ENCODE data around the gene CST5. TPM values are rescaled to one million over a fixed set of nuclear protein-coding genes. Genes with fewer than 3 reads are reported as not detected.
A peak's percentile ranks its signal among the peaks of the same experiment; 100 is the strongest.

The CST5 gene
- total RNA-seq, 4 donors from 2014 or later: 1.4 to 4.5 (median 3.7) TPM; not detected in 1

DNA sequence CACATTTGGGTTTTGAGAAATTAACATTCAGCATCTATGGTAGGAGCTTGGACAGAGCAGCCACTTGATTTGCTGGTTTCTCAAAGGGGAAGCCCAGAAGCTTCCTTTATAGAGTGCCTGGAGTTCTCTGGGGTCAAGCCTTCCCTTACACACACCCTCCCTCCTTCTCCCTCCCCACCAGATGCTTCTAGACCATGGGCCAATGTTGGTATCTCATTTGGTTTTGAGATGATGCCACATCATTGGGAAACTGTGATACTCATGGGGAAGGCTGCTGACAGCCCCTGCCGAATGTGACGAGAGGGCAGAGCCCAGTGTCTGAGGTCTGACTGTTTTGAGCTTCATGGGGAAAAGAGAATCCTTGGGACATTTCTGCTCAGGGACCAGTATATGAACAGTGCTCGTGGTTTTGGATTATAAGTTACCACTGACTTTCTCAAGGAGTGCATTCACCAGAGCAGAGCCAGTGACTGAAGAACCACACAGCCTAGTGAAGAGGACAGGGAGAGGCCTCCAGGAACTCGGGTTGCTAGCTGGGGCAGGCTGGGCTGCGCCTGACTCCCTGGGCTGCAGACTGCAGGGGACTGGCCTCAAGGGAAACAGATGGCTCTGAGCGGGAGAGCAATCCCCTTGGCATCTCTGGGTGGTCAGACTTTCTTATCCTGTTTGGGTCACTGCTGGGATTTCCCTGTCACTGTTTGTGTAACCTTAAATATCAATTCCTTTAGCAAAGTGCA lies 46.4 kb upstream of the CST5 start:
- no peak overlapping the region for H3K27ac ChIP-seq (replicated peaks in 1 of 4)
- WGBS: 81% methylated on average over 6 of the region's 6 CpGs
- H3K4me3 ChIP-seq: no peak overlapping the region
- intact Hi-C loops (cut with DNase I): no loop called here
- H3K36me3 ChIP-seq: no peaks in the 10 kb centered on the region
- TF ChIP-seq POLR2AphosphoS5 (IDR thresholded peaks at IDR 0.05): no peak
- no peaks in the 10 kb centered on the region for H3K27me3 ChIP-seq
- peak; percentile 85 for DNase-seq (ENCODE audit: extremely low spot score)
- no peaks in the 10 kb centered on the region for H3K9me3 ChIP-seq
- peaks cover 2 to 6% (median 4%) of the 10 kb centered on the region in 4 donors for H3K4me1 ChIP-seq

DNA sequence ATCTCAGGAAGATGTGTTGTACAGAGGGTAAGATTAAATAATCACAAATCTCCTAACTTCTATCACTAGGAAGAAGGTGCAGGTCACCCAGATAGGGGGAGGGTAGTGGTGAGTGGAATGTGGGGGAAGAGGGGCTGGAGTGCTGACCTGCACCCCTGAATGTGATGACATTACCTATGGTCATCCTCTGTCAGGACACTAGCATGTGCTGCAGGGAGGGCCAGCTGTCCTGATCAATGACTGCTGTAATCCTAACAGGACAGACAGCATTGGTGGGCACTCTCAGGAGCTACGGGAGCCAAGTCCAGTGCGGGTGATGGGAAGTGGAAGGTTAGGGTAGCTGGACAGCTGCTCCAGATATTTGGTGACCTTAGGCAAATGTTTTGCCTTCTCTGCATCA lies 45.2 kb upstream of the CST5 start:
- TF ChIP-seq POLR2AphosphoS5 (IDR thresholded peaks at IDR 0.05) (no peak), EP300 (IDR thresholded peaks at IDR 0.05) (no peak), POLR2A (IDR thresholded peaks at IDR 0.05; ENCODE audit: low read depth) (no peak)
- TF ChIP-seq, protein P1, sequence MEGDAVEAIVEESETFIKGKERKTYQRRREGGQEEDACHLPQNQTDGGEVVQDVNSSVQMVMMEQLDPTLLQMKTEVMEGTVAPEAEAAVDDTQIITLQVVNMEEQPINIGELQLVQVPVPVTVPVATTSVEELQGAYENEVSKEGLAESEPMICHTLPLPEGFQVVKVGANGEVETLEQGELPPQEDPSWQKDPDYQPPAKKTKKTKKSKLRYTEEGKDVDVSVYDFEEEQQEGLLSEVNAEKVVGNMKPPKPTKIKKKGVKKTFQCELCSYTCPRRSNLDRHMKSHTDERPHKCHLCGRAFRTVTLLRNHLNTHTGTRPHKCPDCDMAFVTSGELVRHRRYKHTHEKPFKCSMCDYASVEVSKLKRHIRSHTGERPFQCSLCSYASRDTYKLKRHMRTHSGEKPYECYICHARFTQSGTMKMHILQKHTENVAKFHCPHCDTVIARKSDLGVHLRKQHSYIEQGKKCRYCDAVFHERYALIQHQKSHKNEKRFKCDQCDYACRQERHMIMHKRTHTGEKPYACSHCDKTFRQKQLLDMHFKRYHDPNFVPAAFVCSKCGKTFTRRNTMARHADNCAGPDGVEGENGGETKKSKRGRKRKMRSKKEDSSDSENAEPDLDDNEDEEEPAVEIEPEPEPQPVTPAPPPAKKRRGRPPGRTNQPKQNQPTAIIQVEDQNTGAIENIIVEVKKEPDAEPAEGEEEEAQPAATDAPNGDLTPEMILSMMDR (IDR thresholded peaks at IDR 0.05): no peak
- Histone ChIP-seq H3K27ac (replicated peaks in 1 of 4) (no peak overlapping the region), H3K4me1 (peaks cover 6 to 18% (median 16%) of the 10 kb centered on the region in 4 donors), H3K9me3 (no peaks in the 10 kb centered on the region), H3K36me3 (no peaks in the 10 kb centered on the region), H3K27me3 (no peaks in the 10 kb centered on the region), H3K4me3 (no peak overlapping the region)
- peak; percentile 89 for DNase-seq (ENCODE audit: extremely low spot score)
- 87% methylated on average over 2 of the region's 2 CpGs for WGBS
- intact Hi-C loops (cut with DNase I): no loop called here

DNA sequence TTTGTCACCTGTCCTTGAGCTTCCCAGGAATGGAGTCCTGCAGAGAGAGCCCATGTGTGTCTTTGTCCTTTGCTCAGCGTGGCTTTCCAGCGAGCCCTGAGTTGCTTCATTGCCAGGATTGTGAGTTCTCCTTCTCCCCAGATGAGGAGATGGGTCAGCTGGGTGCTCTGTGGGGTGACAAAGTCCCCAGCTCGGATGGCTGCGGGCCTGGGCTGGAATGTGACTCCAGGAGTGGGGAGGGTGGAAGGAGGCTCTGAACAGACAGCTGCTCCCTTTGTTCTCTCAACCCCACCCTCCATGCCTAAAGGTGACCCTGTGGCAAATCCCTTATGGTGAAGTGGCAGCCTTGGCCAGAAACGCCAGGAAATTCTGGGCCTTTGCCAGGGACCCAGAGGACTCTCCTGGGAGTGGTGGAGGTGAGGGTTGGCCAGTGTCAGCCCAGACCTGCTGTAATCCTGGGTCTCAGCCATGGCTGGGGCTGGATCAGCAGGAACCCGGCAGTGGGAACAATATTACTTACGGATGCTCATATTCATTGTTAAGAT lies 44.4 kb upstream of the CST5 start:
- no peaks in the 10 kb centered on the region for H3K9me3 ChIP-seq
- no peaks in the 10 kb centered on the region for H3K36me3 ChIP-seq
- H3K4me1 ChIP-seq: peaks cover 6 to 23% (median 19%) of the 10 kb centered on the region in 4 donors
- no peaks in the 10 kb centered on the region for H3K27me3 ChIP-seq
- intact Hi-C loops (cut with DNase I): no loop called here
- TF ChIP-seq EP300 (IDR thresholded peaks at IDR 0.05) (no peak), POLR2AphosphoS5 (IDR thresholded peaks at IDR 0.05) (no peak), POLR2A (IDR thresholded peaks at IDR 0.05; ENCODE audit: low read depth) (no peak)
- TF ChIP-seq, protein P1 (IDR thresholded peaks at IDR 0.05): no peak
- no peak overlapping the region for H3K27ac ChIP-seq (replicated peaks in 1 of 4)
- peak; percentile 80 for DNase-seq (ENCODE audit: extremely low spot score)
- WGBS: 83% methylated on average over 7 of the region's 7 CpGs
- H3K4me3 ChIP-seq: no peak overlapping the region

DNA sequence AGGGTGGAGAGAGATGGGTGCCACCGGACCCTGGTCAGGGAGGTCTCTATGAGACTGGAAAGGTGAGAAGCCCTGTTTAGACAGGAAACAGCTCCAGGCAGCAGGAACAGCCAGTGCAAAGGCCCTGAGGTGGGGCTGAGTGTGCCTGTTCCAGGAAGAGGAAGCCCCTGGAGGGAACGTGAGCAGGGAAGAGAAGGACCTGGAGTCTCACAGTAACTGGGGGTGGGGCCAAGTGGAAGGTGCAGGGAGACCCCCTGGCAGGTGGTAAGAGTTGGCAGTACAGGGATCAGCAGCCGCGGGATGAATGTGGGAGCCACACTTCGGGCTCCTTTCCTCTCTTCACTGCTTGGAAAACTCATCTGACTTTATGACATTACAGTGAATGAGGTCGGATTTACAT lies 43.8 kb upstream of the CST5 start:
- peak; percentile 62 for DNase-seq (ENCODE audit: extremely low spot score)
- intact Hi-C loops (cut with DNase I): no loop called here
- Histone ChIP-seq H3K27ac (replicated peaks in 1 of 4) (no peak overlapping the region), H3K4me3 (no peak overlapping the region), H3K4me1 (peaks cover 6 to 23% (median 19%) of the 10 kb centered on the region in 4 donors), H3K27me3 (no peaks in the 10 kb centered on the region), H3K36me3 (no peaks in the 10 kb centered on the region), H3K9me3 (no peaks in the 10 kb centered on the region)
- TF ChIP-seq EP300 (IDR thresholded peaks at IDR 0.05) (no peak), POLR2AphosphoS5 (IDR thresholded peaks at IDR 0.05) (no peak), POLR2A (IDR thresholded peaks at IDR 0.05; ENCODE audit: low read depth) (no peak)
- TF ChIP-seq, protein P1 (IDR thresholded peaks at IDR 0.05): no peak
- WGBS: 87% methylated on average over 6 of the region's 6 CpGs

GRCh38 chr20:23920408-23921325 lies 41.1 kb upstream of the CST5 start:
- TF ChIP-seq POLR2AphosphoS5 (IDR thresholded peaks at IDR 0.05) (no peak), POLR2A (IDR thresholded peaks at IDR 0.05; ENCODE audit: low read depth) (no peak), EP300 (IDR thresholded peaks at IDR 0.05) (no peak)
- TF ChIP-seq, protein P1 (IDR thresholded peaks at IDR 0.05): no peak
- Histone ChIP-seq H3K36me3 (no peaks in the 10 kb centered on the region), H3K4me3 (no peak overlapping the region), H3K9me3 (no peaks in the 10 kb centered on the region), H3K27ac (replicated peaks in 1 of 4) (no peak overlapping the region), H3K4me1 (peaks cover 6 to 23% (median 19%) of the 10 kb centered on the region in 4 donors), H3K27me3 (no peaks in the 10 kb centered on the region)
- peak; percentile 91 for DNase-seq (ENCODE audit: extremely low spot score)
- 56% methylated on average over 3 of the region's 5 CpGs for WGBS
- intact Hi-C loops (cut with DNase I): no loop called here
